Fibroblast of skin of scalp (primary cell): ENCODE measurements around the gene MPHOSPH9. TPM values are rescaled to one million over a fixed set of nuclear protein-coding genes. Genes with fewer than 3 reads are reported as not detected.

Experiments used
- DNase-seq: peaks from one replicate; pipeline ENCODE4 v3.0.0-alpha.2; 2013
- polyA plus RNA-seq, 2 experiments: library from polyadenylated mRNA; unstranded; fragments of 120-200 nt; gene quantifications; one replicate each; pipeline ENCODE4 v1.2.1, GENCODE V29; 2013; ENCODE audit not compliant: insufficient read length in 2 of 2

MPHOSPH9 gene, protein sequence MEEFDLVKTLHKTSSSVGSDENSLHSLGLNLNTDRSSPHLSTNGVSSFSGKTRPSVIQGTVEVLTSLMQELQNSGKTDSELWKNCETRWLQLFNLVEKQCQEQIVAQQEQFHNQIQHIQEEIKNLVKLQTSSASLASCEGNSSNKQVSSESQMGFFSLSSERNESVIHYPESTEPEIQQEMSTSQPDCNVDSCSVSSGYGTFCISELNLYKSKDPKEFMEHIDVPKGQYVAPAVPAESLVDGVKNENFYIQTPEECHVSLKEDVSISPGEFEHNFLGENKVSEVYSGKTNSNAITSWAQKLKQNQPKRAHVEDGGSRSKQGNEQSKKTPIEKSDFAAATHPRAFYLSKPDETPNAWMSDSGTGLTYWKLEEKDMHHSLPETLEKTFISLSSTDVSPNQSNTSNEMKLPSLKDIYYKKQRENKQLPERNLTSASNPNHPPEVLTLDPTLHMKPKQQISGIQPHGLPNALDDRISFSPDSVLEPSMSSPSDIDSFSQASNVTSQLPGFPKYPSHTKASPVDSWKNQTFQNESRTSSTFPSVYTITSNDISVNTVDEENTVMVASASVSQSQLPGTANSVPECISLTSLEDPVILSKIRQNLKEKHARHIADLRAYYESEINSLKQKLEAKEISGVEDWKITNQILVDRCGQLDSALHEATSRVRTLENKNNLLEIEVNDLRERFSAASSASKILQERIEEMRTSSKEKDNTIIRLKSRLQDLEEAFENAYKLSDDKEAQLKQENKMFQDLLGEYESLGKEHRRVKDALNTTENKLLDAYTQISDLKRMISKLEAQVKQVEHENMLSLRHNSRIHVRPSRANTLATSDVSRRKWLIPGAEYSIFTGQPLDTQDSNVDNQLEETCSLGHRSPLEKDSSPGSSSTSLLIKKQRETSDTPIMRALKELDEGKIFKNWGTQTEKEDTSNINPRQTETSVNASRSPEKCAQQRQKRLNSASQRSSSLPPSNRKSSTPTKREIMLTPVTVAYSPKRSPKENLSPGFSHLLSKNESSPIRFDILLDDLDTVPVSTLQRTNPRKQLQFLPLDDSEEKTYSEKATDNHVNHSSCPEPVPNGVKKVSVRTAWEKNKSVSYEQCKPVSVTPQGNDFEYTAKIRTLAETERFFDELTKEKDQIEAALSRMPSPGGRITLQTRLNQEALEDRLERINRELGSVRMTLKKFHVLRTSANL
- 23.5 TPM for polyA plus RNA-seq (2013, experiment 1 of 2; ENCODE audit: insufficient read length)
- 21.7 TPM for polyA plus RNA-seq (2013, experiment 2 of 2; ENCODE audit: insufficient read length)

DNA sequence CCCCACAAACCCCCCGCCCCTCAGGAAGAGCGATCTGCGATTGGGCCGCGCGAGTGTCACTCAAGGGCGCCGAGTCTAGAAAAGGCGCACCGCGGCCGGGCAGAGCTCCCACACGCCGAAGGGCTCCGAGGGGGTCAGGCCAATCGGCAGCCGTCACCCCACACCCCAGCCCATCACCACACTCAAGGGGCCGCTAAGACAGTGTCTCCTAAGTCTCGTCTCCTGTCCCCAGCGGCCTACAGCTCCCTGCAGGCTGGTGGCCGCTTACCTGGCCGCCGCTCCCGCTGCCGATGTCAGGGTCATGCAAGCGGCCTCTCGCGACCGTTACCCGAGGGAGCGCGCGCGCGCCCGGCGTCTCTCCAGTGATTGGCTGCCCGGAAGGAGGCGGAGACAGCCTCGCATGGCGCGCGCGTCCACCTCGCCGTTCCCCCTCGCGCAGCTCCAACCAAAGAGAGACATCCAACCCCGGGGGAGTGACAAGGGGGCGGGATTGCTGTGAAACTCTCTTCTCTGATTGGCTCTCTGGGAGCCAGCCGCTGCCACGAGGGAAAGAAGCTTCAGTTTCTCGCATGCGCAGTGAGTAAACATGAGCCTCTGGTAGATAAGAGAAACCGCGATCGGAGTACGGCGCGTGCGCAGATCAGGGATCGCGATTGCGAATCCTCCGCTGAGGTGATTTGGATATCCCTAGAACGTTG is at the start of gene MPHOSPH9, which contains the start of gene MTRFR:
MPHOSPH9 (minus strand) TSS at position 335 of the 698 bp plus-strand sequence. CDS start 2,777 bp downstream, outside the sequence.
MTRFR (plus strand) TSS at position 630 of the 698 bp plus-strand sequence. CDS start 20,239 bp downstream, outside the sequence.
- peak; percentile 100 for DNase-seq

DNA sequence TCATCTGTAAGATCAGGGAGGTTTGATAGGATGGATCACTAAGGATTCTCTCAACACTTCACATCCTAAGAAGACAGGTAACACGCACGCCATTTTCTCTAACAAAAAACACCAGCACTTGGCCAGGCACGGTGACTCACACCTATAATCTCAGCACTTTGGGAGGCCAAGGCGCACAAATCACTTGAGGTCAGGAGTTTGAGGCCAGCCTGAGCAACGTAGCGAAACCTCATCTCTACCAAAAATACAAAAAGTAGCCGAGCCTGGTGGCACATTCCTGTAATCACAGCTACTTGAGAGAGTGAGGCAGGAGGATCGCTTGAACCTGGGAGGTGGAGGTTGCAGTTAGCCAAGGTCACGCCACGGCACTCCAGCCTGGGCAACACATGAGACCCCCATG is 49.2 kb upstream of the MPHOSPH9 start:
- no peak for DNase-seq

DNA sequence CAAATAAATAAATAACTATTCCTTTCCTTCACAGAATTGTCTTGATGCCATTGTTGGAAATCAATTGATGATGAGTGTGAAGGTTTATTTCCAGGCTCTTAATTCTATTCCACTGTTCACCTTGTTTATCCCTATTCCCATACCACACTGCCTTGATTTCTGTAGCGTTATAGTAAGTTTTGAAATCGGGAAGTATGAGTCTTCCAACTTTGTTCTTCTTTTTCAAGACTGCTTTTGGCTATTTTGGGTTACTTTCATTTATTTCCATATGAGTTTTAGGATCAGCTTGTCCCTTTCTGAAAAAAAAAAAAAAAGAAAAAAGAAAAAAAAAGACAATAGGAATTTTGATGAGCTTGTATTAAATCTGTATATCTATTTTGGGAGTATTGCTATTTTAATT is 48.0 kb upstream of the MPHOSPH9 start:
- DNase-seq = no peak

DNA sequence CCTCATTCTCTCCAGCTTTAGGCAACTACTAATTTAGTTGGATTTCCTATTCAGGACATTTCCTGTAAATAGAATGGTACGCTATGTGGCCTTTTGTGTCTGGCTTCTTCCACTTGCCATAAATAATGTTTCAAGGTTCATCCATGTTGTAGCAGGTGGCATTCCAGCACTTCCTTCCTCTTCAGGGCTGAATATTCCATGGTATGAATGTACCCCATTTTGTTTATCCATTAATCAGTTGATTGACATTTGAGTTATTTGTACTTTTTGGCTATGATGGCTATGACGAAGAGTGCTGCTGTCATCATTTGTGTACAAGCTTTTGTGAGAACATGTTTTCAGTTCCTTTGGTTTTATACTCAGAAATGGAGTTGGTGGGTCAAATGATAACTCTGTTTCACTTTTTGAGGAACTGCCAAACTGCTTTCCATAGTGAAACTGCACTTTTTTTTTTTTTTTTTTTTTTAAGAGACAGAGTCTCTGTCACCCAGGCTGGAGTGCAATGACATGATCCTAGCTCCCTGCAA is 45.2 kb upstream of the MPHOSPH9 start:
- no peak for DNase-seq

DNA sequence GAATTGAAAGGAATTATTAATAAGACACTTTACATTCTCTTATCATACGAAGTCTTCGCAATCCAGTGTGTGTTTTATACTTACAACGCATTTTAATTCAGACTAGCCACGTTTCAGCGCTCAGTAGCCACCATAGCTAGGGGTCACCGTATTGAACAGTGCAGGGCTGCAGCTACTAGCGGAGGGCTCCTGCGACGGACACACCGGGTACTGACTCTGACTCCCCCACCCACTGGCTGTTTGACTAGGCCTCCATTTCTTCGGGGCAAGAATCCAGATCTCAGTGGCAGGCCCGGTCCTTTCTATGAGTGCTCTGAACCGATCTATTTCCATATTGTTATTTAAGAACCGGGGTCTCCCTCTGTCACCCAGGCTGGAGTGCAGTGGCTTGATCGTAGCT is 40.2 kb upstream of the MPHOSPH9 start:
- no peak for DNase-seq

DNA sequence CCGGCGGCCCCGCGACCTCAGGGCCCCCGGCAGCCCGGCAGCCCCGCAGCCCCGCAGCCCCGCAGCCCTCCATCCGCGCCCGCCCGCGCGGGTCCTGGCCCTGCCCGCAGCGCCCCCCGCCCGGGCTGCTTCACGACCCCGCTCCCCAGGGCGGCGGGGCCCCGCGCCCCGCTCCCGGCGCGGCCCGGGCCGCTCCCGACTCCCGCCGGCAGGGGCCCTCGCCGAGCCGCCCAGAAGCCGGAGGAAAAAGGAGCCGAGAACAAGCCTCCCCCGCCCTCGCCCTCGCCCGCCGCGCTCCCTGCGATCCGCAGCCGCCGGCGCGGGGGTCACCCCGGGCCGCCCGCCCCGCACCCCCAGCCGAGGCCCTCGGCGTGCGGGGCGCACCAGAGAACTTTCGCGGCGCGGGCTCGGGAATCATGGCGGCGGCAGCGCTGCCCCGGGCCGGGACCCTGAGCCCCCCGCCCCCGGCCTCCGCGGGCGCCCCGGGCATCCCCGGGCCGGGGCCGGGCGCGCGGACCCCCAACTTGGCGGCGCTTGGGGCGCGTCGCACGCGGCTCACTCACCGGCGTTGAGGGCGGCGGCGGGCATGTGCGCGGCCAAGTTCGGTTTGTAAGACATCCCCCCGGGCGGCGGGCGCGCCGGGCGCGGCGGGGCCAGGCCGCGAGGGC is 38.2 kb upstream of the MPHOSPH9 start:
- peak; percentile 72 for DNase-seq

DNA sequence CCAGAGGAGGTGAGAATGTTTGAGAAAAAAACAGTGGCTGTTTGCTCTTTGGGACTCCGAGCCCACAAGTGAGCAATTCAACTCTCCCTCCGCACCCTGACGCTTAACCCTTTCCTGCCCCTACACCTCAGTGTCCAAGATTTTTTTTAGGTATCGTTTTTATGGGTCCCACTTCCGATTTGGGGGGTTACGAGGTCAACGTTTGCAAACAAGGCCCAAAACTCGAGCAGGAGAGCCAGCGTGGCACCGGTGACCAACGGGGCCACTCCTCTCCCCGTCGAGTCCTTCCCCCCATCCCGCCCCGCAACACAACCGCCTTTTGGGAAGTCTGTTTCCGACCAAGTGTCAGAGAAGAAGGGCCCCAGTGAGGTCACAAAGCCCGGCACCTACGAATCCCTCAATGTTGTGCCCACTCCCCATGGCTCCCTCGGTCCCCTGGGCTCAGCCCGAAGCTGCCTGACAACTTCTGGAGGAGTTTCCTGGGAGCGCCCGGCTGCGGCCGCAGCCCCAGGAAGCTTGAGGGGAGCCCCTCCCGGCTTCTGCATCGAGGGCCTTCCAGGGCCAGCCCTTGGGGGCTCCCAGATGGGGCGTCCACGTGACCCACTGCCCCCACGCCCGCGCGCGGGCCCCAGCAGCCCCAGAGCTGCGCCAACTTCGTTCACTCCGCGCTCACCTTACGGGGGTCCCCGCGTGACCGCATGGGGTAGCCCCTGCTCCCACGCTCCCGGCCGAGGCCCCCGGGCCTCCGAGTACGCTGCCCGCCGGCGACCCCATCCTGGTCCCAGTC is 37.5 kb upstream of the MPHOSPH9 start:
- peak; percentile 50 for DNase-seq

DNA sequence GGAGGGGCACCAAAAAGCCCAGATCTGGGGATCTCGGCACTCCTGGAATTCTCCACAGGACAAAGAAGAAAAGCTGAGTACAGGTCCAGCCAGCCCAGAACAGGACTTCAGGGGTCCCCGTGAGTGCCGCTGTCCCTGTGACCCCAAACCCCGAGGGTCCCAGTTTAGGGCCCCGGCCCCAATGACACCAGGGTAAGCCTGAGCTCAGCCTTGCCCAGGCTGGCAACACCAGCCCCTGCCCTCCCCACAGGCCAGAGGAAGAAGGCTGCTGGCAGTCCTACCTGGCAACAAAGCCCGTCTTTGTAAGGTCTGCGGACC is 36.9 kb upstream of the MPHOSPH9 start:
- no peak for DNase-seq

DNA sequence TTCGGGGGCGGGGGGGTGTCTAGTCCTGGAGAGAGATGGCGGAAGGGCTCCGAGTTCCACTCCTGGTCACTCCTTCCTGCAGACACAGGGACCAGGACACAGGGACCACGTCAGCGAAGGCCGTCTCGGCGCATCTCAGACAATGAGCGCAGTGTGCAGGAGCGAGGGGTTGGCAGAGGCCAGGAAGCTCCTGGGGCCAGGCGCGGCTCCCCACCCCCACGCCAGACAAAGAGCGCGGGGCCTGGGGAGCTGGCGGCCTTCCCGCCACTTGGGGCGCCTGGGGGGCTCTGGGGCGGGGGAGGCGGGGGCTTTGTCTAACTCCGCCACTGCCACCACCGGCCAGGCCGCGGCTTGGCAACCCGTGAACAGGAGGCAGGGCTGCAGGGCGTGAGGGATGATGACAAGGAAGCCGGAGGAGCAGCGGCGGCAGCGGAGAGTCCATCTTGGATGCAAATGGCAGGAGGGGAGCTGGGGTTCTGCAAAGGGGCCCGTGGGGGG is 36.5 kb upstream of the MPHOSPH9 start:
- peak; percentile 86 for DNase-seq

DNA sequence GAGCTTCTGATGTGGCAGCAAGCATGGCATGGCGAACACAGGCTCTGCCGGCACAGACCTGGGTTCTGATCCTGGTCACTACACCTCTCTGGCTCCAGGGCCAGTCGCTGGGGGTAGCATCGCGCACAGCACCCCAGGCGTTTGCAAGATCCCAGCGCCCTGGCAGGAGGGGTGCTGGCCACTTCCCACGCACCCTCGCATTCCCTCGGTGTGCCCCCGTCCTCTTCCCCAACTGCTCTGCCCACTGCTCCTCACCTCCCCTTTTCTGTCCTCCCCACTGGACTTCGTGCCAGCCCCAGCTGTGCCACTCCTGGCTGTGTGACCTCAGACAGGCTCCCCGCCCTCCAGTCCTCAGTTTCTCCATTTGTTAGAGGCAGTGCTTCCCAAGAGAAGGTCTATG is 35.9 kb upstream of the MPHOSPH9 start:
- no peak for DNase-seq

DNA sequence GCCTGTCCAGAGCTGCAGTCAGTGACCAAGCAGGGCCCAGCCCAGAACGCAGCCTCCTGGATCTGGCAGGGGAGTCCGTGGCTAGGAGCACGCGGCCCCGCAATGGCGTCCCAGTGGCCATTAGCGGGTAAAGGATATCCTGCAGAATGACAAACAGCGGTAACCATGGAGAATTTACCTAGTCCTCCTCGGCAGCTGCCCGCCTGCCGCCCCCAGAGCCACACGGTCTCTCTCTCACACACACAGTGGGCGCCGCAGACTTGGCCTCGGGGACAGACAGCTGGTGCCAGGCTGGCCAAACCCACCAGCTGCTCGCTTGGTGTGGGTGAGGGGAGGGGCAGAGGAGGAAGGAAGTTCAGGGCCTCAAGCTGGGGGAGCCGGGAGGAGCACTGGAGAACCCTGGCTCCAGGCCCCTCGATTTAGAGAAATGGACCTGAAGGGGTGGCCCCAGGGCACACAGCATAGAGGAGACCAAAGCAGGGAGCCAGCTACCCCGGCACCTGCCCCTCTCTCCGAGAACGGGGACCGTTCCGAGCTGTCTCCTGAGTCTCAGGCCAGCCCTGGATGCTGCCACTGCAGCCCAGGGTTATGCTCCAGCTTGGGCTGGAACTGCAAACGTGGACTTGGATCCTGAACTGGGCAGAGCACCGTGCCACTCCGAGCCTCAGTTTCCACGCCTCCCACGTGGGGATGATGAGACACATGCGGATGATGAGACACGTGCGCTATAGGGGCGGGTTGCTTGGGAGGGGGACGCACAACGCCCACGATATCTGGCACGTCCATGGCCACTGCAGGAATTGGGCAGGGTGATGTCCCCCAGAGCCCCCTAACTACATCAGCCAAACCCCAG is 35.3 kb upstream of the MPHOSPH9 start:
- no peak for DNase-seq

DNA sequence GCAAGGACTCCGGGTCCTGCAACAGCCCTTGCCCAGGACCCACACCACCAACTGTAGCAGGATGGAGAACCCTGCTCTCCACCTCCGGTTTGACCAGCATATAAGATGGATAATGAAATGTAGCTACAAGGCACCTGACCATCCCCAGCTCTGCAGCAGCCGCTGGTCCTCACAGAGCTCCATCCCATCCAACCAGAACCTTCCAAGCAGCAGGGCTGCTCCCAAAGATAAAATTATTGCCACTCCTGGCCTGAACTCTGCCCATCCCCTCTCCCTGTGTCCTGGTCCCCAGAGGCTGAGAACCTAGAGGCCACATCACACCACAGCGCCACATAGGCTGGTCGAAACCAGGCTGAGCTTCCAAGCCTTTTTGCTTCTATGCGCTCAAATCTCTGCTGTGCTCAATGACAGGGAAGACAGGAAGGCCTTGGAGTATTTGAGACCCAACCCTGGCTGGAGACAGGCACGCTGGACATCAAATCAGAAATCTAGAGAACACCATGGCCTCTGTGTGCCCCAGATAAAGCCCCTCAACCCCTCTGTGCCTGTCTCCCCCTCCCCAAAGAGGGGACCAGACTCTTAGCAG is 34.5 kb upstream of the MPHOSPH9 start:
- DNase-seq = no peak

DNA sequence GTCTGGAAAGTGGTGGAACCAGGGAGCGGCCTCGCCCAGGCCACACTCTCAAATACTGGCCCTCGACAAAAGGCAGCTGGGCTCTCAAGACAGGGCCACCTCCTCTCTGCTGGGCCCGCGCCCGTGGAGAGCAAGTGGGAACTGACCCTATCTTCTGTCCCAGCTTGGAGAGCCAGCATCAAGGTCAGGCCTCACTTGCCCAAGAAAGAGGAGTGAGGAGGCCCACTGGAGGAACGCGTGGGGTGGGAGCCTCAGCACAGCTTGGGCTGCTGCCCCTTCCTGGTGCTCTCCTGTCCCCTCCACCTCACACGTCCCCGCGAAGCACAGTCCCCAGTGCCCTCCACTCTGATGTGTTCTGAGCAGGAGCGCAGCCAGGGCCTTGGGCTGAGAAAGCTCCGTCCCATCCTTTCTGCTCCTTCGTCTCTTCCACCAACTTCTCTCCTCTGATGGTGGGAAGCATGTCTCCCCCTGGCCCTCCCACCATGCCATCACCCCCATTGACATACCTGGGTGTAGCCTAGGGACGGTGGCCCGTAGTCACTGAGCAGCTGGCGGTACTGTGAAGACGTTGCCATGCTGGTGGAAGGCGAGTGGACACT is 33.8 kb upstream of the MPHOSPH9 start:
- no peak for DNase-seq

DNA sequence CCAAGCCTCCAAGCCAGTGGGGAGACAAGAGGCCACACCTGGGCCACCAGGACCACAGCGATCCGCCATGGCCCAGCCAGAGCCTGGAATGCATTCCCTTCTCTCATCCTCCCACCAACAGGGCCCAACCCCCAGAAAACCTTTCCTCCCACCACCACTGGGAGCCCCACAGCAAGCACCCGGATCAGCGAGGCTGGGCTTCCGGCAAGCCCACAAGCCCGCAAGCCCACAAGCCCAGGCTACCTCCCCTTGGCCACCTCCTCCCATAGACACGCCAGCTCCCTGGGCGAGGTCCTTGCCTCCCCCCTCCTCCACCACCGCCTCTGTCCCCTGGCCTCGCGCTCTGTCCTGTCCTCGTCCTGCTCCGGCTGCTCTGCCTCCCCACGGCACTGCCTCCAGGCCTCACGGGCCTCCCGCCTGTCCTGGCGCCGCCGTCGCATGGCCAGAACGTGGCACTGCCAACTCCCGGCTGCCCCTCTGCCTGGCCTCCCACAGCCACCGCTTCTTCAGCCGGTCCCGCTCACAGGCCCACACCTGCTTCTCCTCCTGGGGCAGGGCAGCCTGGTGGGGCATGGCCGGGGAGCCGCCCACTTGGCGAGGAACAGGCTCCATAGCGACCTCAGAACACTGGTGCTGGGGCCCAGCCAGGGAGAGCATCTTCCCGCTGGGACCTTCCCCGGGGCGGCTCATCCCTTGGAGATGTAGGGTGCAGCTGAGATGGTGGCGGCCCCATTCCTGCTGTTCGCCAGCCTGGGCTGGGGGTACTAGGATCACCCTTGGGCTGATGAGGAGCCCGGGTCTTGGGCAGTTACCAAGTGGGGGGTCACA is 33.1 kb upstream of the MPHOSPH9 start:
- no peak for DNase-seq

DNA sequence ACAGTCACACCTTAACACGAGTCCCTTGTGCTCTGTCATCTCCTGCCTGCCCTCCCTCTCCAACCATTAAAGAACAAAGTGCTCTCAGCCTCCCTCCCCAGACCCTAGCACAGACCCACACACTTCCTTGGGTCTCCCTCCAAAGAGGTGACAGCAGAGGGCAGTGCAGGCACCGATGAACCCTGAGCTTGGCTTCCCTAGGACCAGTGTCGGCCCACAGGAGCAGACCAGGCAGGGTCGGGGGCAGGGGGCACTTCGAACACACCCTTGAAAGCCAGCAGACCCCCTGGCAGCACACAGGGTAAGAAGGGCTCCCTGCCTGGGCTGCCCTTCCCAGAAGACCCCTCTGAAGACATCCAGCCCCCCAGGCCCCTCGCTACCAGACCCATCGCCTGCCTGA is 31.7 kb upstream of the MPHOSPH9 start:
- DNase-seq = no peak

DNA sequence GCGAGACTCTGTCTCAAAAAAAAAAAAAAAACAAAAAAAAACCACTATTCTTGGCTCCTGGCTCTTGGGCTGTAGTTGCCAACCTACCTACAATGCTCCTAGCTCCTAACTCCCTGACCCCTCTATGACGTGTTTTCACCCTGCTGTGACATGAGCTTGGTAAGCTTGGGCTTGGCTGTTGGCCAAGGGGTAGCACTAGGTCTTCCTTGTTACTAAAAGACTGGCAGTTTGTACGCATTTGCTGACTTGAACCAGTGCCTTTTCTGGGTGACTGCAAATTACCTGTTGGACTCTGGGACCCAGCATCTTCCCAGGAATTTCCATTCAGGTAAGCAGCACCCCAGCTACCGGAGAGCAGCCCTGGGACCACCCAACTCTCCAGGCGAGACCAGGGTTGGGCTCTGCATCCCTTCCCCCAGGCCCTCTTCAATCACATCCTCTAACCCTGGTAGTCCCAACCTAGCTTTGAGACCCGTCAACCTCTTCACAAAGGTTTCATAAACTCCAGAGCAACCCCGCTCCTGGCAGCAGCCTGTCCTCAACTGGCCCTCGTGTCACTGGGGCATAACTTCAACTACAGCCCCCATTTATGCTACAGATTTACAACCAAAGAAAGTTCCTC is 30.4 kb upstream of the MPHOSPH9 start:
- no peak for DNase-seq

DNA sequence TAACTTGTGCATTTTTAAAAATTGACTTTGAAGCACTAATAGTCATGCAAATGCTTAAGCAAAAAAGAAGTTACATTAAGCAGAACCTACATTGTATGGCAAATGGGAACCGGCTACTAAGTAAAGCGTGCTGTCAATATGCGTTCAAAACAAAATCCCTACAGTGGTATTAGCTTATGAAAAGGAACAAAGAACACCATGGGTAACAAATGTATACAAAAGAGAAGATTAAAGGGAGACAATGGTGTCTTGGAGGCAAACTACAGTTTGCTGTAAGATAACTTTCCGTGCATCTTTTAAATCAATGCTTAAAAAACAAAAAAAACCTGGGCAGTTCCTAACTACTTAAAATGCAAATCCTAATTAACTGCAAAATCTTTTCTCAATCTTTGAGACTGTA is 28.3 kb upstream of the MPHOSPH9 start:
- DNase-seq = no peak
